GM04503 (cell line): Measurements from ENCODE around the gene STARD13.

Source experiments
- DNase-seq: peaks from one replicate; pipeline ENCODE4 v3.0.0-alpha.2; 2012; ENCODE audit warnings: low read depth

The STARD13 gene

DNA sequence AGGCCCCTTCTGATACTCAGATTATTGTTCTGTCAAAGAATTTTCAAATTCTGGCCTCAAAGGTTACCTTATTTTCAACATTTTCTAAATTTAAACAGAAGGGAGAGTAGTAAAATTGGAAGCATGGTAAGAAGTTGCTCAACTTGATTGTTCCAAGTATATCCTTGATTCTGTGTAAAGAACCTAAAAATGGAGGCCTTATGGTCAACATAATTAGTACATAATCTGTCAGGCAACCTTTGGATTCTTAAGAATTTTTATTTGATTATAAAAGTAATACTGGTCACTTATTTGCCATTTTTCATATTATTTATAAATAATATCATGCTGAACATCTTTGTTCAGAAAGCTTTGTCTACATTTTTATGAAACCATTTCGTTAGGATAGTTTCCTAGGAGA is 83.9 kb downstream of the STARD13 start:
- DNase-seq, result no peak

DNA sequence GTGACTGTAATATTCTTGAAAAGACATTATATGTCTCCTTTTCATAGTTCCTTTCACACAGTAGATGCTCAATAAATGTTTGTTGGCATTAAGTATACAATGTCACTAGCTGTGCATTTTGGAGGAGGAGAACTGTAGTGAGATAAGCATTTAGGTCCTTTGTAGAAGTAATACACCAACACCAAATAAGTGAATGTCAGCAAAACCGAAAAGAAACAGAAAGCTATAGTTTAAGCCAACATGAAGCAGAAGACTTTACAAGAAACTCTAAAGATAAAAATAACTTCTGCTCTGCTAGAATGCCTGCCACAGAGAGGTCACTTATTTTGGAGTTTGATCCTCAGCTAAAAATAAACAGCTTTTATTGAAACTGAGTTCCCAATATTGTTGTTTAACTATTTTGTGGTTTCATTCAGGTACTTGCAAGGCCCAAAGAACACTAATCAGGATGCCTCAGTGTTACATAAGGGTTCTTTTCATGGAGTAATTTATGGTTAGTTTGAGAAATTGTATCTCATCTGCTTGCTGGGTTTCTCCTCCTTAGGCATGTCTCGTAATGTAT is 86.2 kb downstream of the STARD13 start:
- DNase-seq, result no peak

DNA sequence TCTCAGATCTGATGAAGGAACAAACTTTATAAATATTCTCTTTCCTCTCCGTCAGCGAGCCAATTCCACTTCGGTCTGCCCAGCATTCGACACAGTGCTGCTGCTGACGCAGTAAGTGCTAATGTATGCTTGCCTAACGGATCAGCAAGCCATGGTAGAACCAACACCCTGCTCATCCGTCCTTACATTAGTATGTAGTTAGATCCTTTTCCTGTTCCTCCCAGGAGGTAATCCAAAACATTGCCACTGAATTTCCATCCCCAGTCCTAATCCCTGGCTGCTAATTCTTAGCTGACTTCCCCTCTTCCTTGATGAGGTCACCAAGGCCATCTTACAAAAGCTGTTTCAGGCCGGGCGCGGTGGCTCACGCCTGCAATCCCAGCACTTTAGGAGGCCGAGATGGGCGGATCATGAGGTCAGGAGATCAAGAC is 88.0 kb downstream of the STARD13 start:
- no peak for DNase-seq

DNA sequence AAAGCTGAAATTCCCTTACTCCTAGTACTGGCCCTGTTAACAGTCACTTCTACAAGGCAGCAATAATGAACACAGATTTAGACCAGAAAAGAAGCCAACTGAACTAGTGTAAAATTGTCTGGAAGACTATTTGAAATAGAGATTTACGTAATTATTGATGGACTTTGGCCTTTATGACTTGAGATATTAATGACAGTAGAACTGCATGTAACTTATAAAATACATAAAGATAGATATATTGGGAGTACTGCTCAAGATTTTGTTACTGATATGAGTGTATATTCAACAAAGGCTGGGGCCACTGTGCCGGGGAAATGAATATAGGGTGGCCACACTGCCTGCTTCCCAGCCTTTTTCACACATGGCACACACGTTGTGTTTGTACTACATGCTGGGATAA is 88.8 kb downstream of the STARD13 start:
- DNase-seq, result no peak

DNA sequence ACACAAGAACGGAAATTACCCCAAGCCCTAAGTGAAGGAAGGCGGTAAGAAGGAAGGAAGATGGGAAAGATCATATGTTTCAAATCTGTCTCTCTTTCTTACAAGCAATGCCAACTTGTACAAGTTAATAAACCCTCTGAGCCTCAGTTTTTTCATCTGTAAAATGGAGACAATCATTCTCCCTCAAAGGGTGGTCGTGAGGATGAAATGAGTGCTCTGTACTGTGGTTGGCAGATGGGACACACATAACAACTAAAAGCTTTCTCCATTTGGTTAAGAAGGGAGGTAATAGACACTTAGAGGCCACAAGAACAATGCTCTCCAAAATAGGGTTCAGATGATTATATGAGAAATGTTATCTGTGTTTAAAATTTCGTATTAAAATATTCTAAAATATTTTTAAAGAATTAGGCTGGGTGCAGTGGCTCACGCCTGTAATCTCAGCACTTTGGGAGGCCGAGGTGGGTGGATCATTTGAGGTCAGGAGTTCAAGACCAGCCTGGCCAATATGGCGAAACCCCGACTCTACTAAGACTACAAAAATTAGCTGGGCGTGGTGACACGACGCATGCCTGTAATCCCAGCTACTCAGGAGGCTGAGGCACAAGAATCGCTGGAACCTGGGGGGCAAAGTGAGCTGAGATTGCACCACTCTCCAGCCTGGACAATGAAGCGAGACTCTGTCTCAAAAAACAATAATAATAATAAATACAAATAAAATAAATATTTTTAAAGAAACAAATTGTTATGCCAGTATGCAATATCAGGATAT is 89.7 kb downstream of the STARD13 start:
- DNase-seq, result no peak

DNA sequence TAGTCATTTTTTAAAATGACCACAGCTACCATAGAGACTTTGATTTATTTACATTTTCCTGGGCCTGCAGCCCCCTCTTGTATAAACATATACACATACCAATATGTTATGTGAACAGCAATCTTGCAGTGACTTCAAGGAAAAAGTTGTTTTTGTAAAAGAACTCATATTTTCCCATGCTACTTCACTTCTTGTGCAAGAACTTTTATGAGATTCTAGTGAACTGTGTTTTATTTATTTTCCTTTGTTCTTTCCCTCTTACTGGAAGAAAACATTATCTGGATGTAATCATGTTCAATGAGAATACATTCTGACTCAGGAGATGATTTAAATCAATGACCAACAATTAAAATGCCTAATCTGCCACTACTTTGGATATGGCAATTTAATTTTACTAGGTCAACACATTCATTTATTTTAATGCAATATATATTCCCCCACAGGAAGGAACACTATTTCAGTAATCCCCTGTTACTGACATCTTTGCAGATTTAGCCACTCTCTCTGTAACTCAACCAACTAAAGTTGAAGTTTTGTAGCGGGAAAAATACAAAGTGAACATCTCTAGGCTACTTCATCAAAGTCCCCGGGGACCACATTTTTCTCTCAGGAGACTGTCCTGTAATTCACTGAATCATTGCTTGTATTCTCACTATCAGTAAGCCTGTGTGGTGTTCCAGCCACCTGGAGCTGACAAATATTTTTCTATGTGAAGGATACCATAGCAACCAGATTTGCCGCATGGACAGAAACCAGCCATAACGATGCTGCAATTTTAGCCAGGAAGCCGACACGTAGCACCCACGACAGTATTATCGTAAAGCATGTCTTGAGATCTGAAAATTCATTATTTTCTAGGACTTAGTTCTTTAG is 90.5 kb downstream of the STARD13 start:
- DNase-seq, result peak; percentile 86

DNA sequence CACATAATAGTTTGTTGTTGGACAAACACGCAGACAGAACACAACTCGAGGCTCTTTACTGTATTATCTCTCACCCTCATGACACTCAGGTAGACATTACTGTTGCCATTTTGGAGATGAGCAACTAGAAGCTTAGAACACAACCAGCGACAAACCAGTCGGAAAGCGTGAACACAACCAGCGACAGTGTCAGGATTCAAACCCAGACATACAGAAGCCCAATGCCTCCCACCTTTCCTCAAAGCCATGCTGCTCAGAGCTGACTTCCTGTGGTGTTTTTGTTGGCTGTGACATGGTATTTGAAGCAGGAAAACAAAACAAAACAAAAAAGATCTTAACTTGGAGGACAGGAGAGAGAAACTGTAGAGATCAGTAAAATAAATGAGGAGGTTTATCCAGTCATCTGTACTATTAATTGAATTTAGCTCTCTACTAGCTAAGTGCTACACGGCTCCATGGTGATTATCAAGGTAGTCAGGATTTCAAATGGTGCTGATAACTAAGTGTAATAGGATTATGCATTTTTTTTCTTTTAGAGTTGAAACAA is 92.1 kb downstream of the STARD13 start:
- DNase-seq, result no peak

DNA sequence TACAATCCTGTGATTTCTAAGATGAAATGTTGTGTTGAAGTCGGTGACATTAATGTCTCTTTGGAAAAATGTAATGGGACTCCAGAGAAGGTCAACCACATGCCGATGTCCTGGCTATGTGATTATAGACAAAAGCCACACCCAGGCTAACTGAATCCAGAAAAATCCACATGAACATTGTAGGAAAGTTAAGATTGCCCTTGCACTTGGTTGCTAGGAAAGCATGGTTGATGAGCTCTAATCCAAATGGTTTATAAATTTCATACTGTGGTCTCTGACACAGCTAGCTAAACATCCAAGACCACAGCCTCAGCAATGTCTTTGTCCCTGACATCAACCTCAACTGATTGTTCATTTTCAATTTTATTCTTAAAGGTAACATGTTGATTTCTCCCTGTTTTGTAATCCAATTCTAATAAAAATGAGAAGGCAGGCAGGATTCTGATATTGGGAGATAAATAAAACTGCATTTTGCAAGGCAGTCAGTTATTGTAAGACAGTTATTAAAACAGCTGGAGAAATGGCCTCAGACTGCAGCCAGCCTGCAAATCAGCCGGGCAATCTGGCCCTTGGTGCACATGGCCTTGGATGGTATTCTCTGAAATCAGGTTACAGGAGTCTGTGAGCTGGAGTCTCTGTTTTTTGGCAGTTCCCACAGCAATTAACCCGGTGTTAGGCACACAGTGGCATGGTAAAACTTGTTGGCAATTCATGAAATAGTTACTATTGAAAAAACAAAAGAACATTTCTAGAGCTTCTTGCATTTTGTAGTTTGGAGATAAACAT is 93.9 kb downstream of the STARD13 start:
- no peak for DNase-seq

DNA sequence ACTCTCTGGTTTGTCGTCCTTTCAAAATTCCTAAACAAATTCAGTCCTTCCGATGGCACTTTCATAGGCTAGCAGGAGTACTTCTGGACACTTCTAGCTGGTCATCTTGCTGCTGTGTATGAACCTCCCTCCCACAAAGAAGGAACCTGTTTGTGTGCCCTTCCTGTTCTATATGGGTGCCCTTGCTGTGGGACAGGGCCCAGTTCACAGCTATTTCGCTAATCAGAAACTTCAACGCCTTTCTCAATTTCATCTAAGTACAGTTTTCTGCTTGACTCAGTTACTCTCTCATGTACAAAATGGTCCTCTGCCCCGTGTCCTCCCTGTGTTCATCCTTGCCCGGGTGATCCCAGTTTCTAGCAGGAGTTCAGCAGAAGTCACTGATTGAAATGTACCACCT is 96.1 kb downstream of the STARD13 start:
- no peak for DNase-seq

DNA sequence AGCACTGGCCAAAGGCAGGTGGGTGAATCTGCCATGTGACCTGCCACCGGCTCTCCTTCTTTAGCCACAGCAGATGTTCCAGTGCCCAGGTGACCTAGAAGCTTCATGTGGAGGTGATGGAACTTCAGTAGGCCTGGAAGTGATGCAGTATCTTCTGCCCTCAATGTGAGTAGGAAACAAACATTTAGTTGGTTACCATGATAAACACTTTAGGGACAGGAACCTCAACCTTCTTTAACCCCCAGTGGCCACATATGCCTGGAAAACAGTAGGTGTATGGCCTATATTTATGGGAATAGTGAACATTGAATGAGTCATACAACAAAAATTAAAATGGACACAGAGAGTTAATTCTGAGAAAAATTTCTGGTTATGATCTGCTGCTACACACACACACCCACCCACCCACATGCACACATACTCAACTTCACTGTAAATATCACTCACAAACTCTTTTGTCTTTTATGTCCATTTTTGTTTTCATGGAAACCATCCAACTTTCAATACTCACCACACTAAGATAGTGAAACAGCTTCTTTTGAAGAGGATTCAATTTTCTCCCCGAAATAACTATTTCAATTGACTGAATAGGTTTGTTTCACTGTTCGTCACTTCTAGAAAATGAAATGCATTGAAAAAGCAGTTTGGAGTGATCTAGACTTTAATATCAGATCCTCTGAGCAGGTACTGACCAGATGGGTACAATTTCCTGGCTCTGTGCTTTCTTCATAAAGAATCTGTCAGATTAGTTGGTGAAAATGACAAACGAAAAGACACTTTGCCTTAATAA is 97.3 kb downstream of the STARD13 start:
- no peak for DNase-seq

DNA sequence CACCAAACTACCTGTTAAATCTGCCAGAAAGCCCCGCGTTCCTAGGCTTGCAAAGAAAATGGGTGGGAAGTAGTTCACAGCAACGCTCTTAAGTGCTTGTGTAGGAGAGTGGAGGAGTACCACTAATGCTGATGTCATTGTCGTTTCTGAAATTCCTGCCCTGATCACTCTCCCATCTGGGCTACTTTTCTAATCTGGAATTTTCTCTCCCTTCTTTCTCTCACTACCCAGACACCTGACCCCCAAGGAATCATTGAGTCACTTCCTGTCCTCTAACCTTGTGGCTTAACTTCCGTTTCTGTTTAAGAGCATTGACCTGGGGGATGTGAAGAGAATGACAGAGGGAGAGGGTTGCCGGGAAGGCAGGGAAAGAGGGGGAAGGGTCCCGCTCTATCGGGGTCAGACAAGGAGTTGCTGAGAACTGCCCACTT is 98.7 kb downstream of the STARD13 start:
- no peak for DNase-seq

DNA sequence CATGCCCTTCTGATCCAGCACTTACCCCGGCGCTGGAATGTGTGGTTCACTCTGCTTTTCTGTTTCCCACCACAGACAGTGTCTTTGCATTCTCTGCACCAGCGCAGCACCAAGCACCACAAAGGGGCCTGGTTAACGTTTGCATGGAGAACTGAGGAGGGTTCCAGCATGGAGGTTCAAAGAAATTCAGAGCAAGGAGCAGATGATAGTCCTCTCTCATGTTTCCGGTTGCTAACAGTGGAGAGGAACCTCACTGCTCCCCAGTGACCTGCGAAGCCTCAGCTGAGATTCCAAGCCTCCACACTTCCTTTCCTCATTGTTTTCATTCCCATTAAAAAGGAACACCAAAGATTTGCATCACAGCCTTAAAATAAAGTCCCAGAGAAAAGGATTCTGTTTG is 99.7 kb downstream of the STARD13 start:
- DNase-seq, result no peak

DNA sequence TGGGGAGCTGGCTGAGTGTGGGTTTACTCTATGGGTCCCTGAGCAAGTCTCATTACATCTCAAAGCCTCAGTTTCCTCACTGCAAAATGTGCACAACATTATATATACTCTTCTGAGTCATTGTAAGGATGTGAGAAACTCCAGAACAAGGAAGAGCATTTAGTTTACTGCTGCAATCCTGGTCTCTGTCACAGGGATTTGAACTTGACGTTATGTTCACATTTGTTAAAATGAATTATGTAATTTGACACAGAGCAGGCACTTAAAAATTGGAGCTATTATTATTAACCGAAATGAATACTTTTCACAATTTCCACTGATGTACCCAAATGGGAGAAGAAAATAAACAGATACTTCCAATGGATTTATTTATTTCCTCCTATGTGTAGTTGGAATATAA is 101.0 kb downstream of the STARD13 start:
- DNase-seq, result no peak

DNA sequence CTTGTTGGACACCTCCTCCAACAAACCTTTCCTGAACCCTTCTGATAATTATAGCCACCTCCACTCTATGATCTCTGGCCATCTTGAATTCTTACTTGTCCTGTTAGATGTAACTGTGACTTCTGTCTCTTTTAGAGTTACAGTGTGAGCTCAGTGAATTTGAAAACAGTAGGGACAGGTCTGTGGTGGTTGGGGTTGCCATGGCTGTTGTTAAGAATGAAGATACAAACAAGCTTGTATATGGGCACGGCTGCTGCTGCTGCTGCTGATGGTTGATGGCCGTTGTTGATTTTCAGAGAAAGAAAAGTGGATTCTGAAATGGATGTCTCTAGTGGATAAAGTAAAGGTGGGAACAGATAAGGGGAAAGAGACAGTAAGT is 101.5 kb downstream of the STARD13 start:
- no peak for DNase-seq

DNA sequence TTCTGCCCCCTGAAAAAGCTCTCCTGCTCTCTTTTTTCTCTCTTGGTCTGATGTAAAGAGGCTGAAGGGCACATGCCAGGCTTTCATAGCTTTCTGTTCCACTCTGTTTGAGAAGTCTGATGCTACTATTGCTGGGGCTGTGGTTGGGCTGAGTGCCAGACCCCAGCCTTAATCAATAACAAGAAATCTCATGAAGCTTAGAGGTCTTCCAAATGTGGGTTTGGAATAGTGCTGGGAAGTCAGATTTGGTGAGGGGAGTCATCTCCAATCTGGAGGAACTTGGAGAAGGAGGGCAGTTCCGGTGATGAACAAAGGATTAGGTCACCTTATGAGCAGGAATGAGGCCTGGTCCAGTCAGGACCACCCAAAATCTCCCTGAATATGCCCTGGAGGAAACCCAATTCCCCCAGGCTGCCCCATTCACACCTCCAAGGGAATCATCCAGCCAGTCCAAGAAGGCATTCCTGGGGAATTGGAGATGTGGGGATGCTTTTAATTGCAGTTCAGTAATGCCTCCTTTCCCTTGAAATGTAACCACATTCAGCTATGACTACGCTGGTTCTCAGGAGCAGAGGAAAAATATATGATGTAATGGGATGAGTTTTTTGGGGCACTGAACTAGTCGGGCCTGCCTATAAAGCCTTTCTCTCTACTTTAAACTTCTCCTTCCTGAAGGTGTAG is 102.0 kb downstream of the STARD13 start:
- DNase-seq, result peak; percentile 65

DNA sequence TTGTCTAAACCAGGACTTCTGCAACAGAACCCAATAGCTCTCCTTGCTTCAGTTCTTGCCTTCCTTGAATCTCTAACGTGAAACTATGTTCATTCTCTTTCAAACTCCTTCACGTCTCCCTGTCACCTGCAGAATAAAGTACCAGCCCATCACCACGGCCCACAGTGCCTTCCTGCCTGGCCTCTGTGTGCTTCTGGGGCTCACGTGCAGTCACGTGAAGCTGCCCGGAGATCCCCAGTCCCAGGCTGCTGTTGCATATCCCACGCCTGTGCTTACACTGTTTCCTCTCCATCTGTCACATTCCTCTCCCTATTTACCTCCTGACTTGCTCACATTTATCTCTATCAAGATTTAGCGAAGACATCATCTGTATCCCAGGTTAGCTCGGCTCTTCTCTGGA is 102.8 kb downstream of the STARD13 start:
- DNase-seq, result no peak

DNA sequence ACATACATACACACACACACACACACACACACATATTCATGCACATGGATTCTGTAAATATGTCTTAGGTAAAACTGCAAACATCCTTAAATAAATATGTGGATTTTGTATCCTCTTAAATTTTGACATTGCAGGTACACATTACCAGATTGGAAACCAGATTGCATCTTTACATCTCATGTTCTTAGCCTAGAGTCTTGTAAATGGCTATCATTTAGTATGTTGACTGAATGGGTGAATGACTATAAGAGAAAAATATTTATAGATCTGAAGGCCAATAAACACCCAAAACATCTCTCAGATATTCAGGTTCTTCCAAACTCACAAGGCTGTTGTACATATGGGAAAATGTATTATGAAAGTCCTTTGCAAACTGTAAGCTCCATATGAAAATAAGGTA is 104.3 kb downstream of the STARD13 start:
- DNase-seq, result no peak

DNA sequence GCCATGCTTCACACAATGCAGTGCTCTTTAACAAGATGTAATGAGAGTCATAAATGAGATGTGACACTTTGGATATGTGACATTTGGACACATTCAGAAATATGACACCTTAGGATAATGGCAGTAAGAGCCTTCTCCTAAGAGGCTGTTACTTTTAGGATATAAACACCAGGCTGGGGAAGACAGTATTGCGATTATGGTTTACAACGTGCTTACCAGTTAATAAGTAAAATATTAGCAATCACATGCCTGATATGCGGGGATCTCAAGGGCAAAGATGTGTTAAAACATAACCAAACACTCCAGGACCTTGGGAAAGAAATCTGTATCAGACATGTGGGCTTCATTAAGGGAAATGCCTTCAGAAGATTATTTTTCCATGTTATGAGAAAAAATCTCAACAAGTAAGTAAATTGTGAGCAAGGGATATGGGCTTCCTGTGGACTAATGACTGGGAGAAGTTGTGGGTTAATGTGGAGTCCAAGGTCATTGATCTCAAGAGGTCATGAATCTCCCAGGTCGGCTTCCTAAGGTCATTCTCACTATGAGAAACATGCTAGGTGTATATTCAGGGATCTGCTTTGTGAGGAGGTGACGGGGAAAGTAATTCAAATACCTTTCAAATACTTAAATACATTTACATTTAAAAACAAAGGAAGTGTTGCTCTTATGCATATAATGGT is 105.3 kb downstream of the STARD13 start:
- DNase-seq, result no peak

DNA sequence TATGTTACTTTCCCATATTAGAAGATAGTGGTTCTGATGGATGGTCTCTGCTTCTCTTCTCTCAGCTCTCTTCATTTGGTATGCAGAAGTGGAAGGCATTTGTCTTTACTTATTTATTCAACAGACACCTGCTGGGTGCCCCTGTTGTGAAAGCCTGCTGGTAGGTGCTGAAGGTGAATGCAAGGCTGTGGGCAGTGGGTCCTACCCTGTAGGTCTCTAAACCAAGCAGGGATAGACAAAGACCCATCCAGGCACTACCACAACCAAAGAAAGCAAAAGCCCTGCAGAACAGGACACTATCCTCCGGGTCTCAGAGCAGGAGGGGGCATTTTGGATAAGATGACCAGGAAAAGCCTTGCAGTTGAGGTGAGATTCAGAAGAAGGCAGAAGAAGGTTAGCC is 106.1 kb downstream of the STARD13 start:
- DNase-seq, result no peak
